Left lung (tissue), 10 donors: ENCODE results near the gene SYNE2. TPM values are rescaled to one million over a fixed set of nuclear protein-coding genes. Genes with fewer than 3 reads are reported as not detected.

ENCODE experiments used
- ATAC-seq: fragments of 200-7000 bp; cut with Tn5 transposase; one replicate; pipeline ENCODE4 v1.9.1; 2020; ENCODE audit warnings: moderate library complexity
- DNase-seq, 4 donors: peaks; one replicate each; pipeline ENCODE4 v3.0.0-alpha.2; 2013 to 2020
- H3K27ac ChIP-seq, 2 donors: fragments of 200-600 bp; sonication (generic) in 1 of 2; one replicate each; pipeline versions ENCODE4 v1.5.0 to v1.8.0; 2020 to 2021
- H3K27me3 ChIP-seq, 2 donors: fragments of 200-600 bp; sonication (generic) in 1 of 2; one replicate each; pipeline versions ENCODE4 v1.5.0 to v1.8.0; 2020 to 2021
- H3K36me3 ChIP-seq, 2 donors: fragments of 200-600 bp; sonication (generic) in 1 of 2; one replicate each; pipeline versions ENCODE4 v1.5.0 to v1.8.0; 2020 to 2021
- H3K4me1 ChIP-seq, 2 donors: fragments of 200-600 bp; one replicate each; pipeline ENCODE4 v1.8.0; 2021
- H3K4me3 ChIP-seq, 2 donors: fragments of 200-600 bp; sonication (generic) in 1 of 2; one replicate each; pipeline versions ENCODE4 v1.5.0 to v1.8.0; 2020 to 2021; ENCODE audit warnings: mild to moderate bottlenecking in 1 of 2
- H3K9me3 ChIP-seq, 2 donors: fragments of 200-600 bp; sonication (generic) in 1 of 2; one replicate each; pipeline versions ENCODE4 v1.5.0 to v1.8.0; 2020 to 2021
- intact Hi-C, 2 donors: fragments of 100-400 bp; cut with DNase I; formaldehyde crosslinking; loops; one replicate each; pipeline versions ENCODE4 v1.11.2 to v1.14.2; 2022
- polyA plus RNA-seq, 6 donors: library from polyadenylated mRNA; unstranded; fragments of 120-200 nt; gene quantifications; one replicate each; pipeline ENCODE4 v1.2.1, GENCODE V29; 2013; ENCODE audit not compliant: insufficient read length in 6 of 6
- total RNA-seq, 2 donors: library from RNA; stranded (reverse); fragmentation: NEBNext Ultra II Directional; extraction: Animal tissue kit (Norgen Biotek cat#: 25700); gene quantifications; one replicate each; pipeline ENCODE4 v1.2.1, GENCODE V29; 2021
- TF ChIP-seq, protein P1 (sequence below), 2 donors: fragments of 200-600 bp; sonication (generic) in 1 of 2; IDR thresholded peaks; one replicate each; pipeline versions ENCODE4 v1.5.0 to v1.8.0; 2021; ENCODE audit warnings: antibody characterized with exemption in 2 of 2
- donor health status: DM: no; HTN: yes; CAD: no.
- donor health status: DM: no; HTN: no; CAD: no.

The SYNE2 gene
- total and polyA plus RNA-seq, 8 donors = 59.6 to 109 (median 88.5) TPM

DNA sequence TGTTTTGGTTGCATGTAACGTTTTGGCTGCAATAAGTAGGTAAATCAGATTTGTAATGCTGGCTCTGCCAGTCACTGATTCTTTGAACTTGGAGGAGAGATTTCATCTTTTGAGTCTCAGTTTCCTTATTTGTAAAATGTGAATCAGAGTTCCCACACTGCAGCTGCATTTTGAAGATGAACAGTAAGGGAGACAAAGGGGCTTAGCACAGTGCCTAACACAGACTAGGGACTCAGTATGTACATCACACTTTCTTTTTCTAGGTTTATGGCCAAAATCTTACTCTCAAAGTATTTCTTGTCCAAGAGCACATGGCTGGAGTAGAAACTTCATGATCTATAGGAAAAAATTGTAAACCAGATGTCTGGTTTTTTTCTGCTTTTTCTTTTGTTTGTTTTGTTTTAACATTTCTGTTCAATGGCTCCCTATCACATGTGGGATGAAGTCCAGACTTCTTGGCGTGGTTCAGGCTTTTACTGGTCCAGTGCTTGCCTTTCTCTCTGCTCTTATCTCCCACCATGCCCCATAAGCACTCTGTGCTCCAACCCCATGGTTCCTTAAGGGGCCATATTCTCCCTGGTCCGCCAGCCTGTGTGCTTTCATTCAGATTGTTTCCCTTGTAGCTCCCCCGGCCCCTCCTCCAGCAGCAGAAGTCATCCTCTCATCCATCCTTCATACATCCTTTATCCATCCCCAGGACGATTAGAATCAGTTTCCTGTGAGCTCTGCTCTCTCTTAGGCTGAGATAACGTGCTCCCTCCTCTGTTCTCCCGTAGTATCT lies 58.0 kb downstream of the SYNE2 start:
- DNase-seq (no peak), ATAC-seq (no peak)
- Histone ChIP-seq H3K4me3 (no peak overlapping the region), H3K27me3 (peaks cover 0 to 54% of the 10 kb centered on the region in 2 donors), H3K36me3 (no peaks in the 10 kb centered on the region), H3K4me1 (peaks cover 5 to 23% of the 10 kb centered on the region in 2 donors), H3K9me3 (no peaks in the 10 kb centered on the region), H3K27ac (no peak overlapping the region)
- TF ChIP-seq, protein P1, sequence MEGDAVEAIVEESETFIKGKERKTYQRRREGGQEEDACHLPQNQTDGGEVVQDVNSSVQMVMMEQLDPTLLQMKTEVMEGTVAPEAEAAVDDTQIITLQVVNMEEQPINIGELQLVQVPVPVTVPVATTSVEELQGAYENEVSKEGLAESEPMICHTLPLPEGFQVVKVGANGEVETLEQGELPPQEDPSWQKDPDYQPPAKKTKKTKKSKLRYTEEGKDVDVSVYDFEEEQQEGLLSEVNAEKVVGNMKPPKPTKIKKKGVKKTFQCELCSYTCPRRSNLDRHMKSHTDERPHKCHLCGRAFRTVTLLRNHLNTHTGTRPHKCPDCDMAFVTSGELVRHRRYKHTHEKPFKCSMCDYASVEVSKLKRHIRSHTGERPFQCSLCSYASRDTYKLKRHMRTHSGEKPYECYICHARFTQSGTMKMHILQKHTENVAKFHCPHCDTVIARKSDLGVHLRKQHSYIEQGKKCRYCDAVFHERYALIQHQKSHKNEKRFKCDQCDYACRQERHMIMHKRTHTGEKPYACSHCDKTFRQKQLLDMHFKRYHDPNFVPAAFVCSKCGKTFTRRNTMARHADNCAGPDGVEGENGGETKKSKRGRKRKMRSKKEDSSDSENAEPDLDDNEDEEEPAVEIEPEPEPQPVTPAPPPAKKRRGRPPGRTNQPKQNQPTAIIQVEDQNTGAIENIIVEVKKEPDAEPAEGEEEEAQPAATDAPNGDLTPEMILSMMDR (IDR thresholded peaks at IDR 0.05) = no peak
- intact Hi-C loops = no loop called here

DNA sequence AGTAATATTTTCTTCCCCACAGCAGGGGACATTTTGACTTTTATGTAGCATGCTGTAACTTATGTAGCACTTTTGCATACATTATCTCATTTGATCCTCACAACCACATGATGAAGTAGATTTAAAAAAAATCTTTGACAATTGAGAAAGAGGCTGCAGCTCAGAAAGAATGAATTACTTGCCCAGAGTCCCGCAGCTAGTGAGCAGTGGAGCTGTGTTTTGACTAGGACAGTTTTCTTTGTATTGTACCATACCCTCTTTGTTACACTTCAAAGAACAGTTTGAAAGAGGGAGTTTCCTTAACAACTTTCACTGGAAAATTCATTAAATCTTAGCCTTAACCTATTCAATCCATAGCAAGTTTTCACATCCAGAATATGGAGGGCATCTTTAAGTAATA lies 58.6 kb downstream of the SYNE2 start:
- intact Hi-C loops = no loop called here
- ATAC-seq = no peak
- H3K27me3 ChIP-seq = peaks cover 0 to 47% of the 10 kb centered on the region in 2 donors
- TF ChIP-seq, protein P1 (IDR thresholded peaks at IDR 0.05) = no peak
- H3K27ac ChIP-seq = no peak overlapping the region
- no peaks in the 10 kb centered on the region for H3K36me3 ChIP-seq
- DNase-seq = no peak
- H3K4me1 ChIP-seq = peaks cover 5 to 23% of the 10 kb centered on the region in 2 donors
- no peak overlapping the region for H3K4me3 ChIP-seq
- H3K9me3 ChIP-seq = no peaks in the 10 kb centered on the region

DNA sequence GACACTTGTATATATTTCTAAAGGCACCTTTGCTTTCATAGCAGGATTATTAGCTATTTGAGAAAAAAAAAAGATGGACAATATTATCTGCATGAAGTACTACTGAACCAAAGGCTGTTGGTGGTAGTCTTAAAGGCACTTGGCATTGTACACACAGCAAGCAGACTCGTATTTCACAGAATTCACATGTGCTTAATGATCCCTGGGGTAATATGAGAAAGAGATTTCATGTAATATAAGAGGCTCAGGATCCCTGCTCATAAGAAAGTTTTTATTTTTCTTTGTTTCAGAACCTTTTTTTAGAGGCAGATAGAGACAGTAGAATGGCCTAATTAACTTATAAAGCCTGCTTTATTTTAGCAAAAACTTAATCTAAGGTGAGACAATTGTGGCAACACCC lies 59.5 kb downstream of the SYNE2 start:
- intact Hi-C loops = no loop called here
- H3K36me3 ChIP-seq = no peaks in the 10 kb centered on the region

DNA sequence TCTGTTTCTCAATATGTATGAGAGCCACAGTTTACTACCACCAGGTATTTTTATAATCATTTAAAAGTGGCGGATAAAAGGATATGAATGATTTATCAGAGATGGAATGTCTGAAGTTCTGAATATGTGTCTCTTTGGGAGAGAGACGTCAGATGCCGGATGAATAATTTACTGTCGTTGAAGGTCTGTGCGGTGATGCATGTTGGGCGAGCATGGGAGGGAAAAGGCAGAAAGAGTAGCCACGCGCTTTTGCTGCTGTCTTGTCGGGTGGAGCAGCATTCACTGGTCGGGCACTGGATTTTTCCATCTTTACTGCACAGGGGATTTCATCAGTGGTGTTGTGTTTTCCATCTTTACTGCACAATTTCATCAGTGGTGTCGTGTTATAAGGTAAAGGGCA lies 65.6 kb downstream of the SYNE2 start:
- Histone ChIP-seq H3K9me3 (no peaks in the 10 kb centered on the region), H3K27ac (no peak overlapping the region), H3K36me3 (no peaks in the 10 kb centered on the region), H3K27me3 (no peaks in the 10 kb centered on the region), H3K4me1 (no peaks in the 10 kb centered on the region), H3K4me3 (no peak overlapping the region)
- TF ChIP-seq, protein P1 (IDR thresholded peaks at IDR 0.05) = no peak
- DNase-seq = no peak
- intact Hi-C loops = no loop called here
- ATAC-seq = no peak

More for the DNA sequence above, 59.5 kb downstream of the SYNE2 start:
- Histone ChIP-seq H3K4me1 (peaks cover 5 to 23% of the 10 kb centered on the region in 2 donors), H3K4me3 (no peak overlapping the region), H3K9me3 (no peaks in the 10 kb centered on the region), H3K27me3 (peaks cover 0 to 39% of the 10 kb centered on the region in 2 donors), H3K27ac (no peak overlapping the region)
- DNase-seq (no peak), ATAC-seq (no peak)
- TF ChIP-seq, protein P1 (IDR thresholded peaks at IDR 0.05) = no peak

DNA sequence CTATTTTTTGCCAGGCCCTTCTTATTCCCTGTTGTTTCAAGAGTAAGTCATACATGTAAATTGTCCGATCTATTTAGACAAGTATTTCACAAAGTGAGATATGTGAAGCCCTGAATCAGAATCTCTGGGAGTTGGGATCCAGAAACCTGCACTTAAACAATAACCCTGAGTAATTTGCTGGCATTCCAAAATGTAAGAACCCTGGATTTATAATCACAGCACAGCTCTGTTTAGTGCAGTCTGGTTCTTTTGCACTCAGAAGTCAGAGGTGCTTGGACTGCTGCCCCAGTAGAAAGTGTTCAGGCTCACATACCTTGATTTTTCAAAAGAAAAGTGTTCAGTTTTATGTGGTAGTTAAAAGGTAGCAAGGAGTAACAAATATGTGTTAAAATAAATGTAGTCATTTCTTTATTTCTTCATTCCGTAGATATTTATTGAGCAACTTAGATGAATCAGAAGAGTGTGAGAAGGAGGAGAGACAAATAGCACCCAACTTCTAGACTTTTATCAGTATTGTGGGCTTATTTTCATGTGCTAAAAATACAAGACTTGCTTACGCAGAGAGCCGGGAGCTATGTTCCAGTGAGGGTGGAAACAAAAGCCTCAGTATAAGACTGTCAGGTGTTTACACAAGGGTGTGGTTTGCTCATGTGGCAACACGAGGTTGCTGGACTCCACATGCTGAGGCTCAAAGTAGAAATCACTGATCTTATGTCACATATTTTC lies 70.1 kb downstream of the SYNE2 start:
- no peaks in the 10 kb centered on the region for H3K36me3 ChIP-seq
- peak; percentile 97 for ATAC-seq
- H3K4me3 ChIP-seq = no peak overlapping the region
- peaks cover 0 to 14% of the 10 kb centered on the region in 2 donors for H3K9me3 ChIP-seq
- H3K27ac ChIP-seq = peak overlapping the region; percentile 26 to 58
- H3K4me1 ChIP-seq = no peaks in the 10 kb centered on the region
- no peaks in the 10 kb centered on the region for H3K27me3 ChIP-seq
- TF ChIP-seq, protein P1 (IDR thresholded peaks at IDR 0.05) = no peak
- peak in 2 of 4 donors; percentile 52 to 54 for DNase-seq
- intact Hi-C loops = no loop called here
